ENCODE measurements around the gene SLC45A2.
A peak's percentile ranks its signal among the peaks of the same experiment; 100 is the strongest.

SLC45A2 gene

GRCh38 chr5:34007201-34007620 lies 22.7 kb upstream of the SLC45A2 start:
- no peak for DNase-seq (ENCODE audit: low read depth, low spot score)

GRCh38 chr5:34005681-34006080 lies 21.2 kb upstream of the SLC45A2 start:
- no peak for DNase-seq (ENCODE audit: low read depth, low spot score)

- DNase-seq (ENCODE audit: low read depth, low spot score): no peak
Measured at GRCh38 chr5:34005211-34005610, 20.7 kb upstream of the SLC45A2 start.

DNA sequence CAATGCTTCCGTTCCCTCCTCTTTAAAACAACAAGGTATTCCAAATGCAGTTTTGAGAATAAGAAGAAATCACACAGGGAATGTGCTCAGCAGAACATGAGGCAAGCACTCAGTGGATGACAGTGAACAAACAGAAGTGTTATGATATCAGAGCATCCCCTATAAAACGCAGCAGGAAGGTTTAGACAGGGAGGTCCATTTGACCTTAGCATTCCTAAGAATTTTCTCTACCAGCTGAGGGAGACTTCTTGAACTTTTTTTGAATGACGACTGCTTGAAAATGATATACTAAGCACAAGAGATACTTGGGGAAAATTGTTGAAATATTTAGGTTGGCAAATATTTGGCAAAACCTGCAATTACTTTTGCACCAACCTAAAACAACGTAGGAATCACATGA lies 19.4 kb upstream of the SLC45A2 start:
- no peak for DNase-seq (ENCODE audit: low read depth, low spot score)

DNA sequence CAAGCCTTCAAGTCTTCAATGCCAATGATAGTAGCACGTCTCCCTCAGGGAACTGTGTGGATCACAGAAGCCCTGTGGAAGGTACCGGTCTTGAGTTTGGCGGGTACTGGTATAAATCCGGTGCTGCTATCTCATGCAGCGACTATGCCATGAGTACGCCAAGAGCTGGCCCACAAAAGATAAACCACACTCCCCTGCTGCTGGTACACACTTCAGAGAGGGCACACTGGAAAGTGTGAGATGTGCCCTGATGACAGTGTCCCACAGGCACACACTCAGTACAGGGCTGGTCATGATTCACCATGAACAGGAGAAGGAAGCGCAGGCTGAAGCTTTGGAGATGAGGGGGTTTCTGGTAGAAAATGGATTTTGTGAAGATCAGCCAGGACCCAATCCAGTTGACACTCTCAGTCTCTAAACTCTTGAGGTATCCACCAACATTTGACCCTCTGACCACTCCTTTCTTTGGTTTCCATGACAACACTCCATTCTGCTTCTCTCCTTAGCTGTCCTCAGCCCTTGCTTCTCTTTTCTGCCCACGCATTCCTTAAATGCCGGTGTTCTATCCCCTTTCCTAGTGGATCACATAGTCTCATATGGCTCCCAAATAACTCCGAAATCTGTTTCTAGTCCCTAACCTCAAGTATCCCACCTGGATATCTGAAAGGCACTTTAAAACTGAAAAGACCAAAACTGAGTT lies 18.3 kb upstream of the SLC45A2 start:
- no peak for DNase-seq (ENCODE audit: low read depth, low spot score)

- no peak for DNase-seq (ENCODE audit: low read depth, low spot score)
Measured at GRCh38 chr5:34001241-34001841, 16.8 kb upstream of the SLC45A2 start.

- no peak for DNase-seq (ENCODE audit: low read depth, low spot score)
Measured at GRCh38 chr5:33999978-34000377, 15.5 kb upstream of the SLC45A2 start.

DNA sequence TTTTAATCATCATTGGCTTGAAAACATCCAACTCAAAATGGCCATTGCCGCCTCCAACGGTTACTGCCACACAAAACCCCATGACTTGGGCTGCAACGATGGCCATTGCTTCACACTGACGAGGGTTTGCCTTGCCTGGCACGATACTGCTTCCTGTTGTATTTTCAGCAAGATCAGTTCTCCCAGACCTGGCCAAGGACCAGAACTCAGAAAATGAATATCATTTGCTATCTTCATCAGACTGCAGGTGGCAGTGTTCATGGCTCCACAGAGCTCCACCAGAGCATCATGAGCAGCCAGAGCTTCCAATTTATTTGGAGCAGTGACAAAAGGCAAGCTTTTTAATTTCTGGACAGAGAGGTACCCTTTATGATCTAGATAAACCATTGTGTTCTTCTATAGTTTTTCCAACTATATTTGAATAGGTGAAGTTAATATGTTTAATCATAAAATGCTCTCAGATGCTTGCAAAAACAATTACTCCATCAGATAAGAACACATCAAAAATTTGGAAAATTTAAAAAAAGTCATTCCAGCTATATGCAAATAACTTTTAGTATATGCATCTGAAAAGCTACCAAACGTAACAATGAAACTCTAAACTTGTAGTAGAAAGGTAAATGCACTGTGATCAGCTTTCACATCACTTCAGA lies 13.0 kb upstream of the SLC45A2 start:
- peak; percentile 69 for DNase-seq (ENCODE audit: low read depth, low spot score)

GRCh38 chr5:33995865-33996264 lies 11.4 kb upstream of the SLC45A2 start:
- DNase-seq (ENCODE audit: low read depth, low spot score): no peak

- DNase-seq (ENCODE audit: low read depth, low spot score): no peak
Measured at GRCh38 chr5:33994845-33995244, 10.4 kb upstream of the SLC45A2 start.

DNA sequence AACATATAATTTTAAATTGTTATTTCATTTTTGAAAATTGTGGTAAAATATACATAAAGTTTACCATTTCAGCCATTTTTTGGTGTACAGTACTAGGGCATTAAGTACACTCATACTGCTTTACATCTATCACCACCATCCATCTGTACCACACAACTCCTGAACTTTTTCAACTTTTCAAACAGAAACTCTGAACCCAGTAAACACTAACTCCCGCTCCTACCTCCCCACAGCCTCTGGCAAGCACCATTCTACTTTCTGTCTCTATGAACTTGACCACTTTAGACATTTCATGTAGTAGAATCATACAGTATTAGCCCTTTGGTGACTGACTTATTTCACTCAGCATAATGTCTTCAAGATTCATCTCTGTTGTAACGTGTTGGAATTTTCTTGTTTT lies 8.4 kb upstream of the SLC45A2 start:
- DNase-seq (ENCODE audit: low read depth, low spot score): no peak

DNA sequence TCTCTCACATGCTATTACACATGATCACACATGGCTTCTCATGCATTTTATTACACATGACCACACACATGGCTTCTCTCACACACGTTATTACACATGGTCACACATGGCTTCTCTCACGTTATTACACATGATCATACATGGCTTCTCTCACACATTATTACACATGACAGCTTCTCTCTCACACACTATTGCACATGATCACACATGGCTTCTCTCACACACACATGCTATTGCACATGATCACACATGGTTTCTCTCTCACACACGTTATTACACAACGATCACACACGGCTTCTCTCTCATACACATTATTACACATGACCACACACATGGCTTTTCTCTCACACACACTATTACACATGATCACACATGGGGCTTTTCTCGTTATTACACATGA lies 954 bp upstream of the SLC45A2 start:
- DNase-seq (ENCODE audit: low read depth, low spot score): no peak

- DNase-seq (ENCODE audit: low read depth, low spot score): no peak
Measured at GRCh38 chr5:33984178-33984577, 315 bp downstream of the SLC45A2 start.

DNA sequence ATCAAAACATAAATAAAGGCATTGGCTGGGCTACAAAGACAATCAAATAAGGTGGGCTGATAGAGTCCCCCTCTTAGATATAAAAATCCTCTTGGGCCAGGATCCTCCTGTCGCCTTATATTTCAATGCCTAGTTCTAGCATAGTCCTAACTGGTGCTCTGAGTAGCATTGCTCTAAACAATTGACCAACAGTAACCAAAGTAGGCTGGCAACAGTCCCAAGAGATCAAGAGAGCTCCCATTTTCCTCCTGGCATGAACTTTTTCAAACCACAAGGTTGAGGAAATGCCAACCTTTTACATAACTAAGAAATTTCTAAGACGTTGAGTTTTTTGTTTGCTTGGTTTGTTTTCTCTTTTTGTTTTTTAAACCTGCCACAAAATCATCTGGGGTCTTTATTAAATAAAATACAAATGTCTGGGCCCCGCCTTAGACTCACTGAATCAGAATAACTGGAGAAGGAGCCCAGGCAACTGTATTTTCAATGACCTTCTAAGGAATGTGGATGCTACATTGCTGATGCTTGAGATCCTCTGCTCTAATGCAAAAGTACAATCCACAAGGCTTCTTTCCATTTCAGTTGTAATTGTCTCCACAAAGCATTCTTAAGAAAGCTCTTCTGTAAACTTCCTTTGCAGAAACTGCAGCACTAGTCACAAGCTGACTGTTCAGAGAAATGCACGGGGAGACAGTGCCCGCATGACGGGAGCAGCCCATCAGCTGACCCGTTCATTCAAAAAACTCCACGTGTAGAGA lies 2.9 kb downstream of the SLC45A2 start:
- DNase-seq (ENCODE audit: low read depth, low spot score): no peak

DNA sequence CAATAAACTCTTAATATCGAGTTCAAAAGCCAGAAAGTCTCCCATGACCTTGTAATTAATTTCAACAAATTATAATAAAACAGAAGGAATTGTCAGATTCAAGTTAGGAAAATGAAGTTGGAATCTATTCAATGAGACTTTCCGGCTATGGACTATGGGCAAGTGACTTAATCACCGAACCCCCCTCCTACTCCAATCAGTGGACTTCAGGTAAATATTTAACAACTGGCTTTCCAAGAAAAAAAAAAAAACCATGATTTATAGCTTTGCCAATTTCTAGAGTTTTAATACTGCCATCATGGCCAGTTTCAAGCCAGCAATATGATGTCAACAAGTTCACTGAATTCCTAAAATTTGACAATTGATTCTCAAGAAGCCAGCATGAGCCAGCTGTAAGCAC lies 4.5 kb downstream of the SLC45A2 start:
- DNase-seq (ENCODE audit: low read depth, low spot score): no peak

DNA sequence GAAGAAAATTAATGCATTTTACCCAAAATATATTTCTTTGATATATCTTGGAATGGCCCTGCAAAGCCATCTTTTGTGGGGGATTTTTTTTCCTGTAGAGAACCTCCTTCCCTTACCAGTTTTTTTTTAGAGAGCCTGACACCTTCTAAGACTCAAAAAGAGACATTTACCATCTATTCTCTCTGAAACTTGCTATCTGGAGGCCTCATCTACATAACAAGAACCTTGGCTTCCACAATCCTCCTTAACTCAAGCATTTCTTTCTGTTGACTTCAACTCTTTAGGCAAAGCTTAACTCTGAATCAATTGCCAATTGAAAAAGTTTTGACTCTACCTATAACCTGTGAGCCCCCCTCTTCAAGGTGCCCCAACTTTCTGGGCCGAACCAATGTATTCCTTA lies 6.2 kb downstream of the SLC45A2 start:
- no peak for DNase-seq (ENCODE audit: low read depth, low spot score)

DNA sequence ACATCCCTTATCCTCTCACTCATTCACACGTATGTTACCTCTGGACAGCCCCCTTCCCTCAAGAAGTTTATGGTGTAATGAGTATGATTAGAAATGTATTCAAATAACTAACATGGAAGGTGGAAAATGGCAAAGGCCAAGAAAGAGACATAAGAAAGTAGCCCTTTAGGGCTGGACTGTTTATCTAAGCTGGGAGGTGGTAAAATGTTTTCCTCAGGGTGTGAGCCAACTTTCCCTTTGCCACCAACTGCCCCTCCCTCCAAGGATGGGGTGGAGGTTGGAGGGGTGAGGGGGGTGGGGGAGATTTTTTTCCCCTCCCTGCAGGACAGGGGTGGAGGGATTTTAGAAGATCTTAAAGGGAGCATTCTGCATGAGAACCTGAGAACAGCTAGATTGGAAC lies 8.2 kb downstream of the SLC45A2 start:
- no peak for DNase-seq (ENCODE audit: low read depth, low spot score)

DNA sequence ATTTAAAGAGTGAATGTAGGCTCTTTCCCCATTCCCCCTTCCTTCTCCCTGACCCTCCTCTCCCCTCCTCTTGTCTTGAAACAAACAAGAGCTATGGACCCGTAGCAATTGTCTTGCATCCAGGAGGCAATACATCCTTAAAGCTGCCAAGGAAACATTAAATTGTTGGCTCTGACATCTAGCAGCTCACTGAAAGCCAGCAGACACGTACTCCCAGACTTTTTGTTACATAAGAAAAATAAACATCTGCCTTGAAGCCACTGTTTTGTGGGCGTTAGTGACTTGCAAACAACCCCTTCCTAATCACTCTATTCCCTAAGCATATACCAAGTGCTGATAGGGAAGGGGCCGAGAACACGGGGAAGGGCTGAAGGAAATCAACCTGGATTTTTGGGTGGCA lies 8.6 kb downstream of the SLC45A2 start:
- no peak for DNase-seq (ENCODE audit: low read depth, low spot score)

DNA sequence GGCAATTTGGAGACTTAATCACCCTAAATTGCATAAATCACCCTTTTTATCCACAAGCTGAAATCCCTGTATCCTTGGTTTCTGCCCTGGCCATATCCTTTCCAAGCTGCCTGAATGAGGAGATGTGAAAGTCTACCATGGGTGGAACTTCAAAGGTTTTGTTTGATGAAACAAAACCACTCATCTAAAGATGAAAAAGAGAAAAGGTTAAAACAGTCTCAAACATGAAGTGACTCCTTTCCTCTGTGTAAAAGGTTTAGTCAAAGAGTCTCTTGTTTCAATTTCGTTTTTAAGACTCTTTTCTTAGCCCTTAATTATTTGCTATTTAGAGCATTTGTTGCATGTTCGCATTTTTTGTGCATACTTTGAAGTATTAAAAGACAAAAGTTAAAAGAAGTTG lies 11.2 kb downstream of the SLC45A2 start:
- DNase-seq (ENCODE audit: low read depth, low spot score): no peak

DNA sequence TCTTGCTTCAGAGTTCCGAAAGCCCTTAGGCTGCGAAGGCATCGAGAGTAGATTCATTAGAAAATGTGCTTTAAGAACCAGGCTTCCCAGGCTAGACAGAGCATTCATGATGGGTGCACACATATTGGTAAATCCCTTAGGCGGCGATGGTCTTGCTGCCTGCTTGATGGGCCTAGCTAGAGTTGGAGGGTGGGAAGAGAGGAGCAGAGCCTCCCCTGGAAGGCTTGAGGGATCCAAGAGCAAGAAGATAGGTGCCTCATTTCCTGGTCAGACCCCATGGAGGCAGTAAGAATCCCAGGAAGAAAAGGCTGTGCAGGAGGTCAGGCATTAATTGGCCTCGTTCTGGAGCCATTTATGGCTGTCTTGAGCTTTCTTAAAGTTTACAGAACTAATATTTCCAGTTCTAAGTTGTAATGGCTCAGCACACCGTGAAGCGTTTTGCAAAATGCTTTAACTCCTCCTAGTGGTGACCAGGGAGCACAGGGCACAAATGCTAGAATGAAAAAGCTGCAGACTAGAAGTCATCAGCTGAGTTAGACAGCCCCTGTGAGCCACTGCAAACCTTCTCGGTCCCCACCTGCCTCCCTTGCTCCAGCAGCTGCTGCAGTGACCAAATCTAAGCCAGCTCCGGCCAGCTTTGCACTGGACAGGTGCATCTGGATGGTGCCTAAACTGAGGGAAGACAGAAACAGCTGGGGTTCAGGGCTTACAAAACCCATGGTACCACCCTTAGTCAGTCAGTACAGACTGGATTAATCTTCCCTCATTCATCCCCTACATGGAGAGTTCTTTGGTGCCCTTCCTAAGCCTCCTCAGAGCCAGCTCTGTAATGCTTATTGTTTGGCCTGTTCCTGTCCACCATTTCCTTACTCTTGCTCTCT lies 14.7 kb downstream of the SLC45A2 start:
- DNase-seq (ENCODE audit: low read depth, low spot score): no peak

- DNase-seq (ENCODE audit: low read depth, low spot score): no peak
Measured at GRCh38 chr5:33968211-33969005, 16.1 kb downstream of the SLC45A2 start.
